ENCODE measurements around the gene JAZF1. TPM values are rescaled to one million over a fixed set of nuclear protein-coding genes. Genes with fewer than 3 reads are reported as not detected.

JAZF1 gene
- total RNA-seq, 1 donor from 2014 or later = 29.4 TPM

DNA sequence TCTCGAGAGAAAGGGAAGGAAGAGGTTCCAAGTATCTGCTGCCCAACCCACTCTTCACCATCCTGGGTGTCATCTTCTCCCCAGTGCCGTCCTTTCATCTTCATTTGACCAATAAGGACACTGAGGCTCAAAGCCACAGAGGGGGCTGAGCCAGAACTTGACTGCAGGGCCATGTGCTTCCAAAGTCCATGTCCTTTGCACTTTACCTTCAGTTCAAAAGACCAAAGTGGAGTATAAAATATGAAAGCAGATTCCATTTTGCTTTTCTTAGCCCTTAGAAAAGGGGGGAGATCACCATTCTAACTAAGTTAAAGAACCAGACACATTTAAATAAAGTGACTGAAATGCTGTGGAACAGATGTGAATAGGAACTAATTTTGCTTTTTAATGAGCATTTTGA, 56.2 kb downstream of the JAZF1 start:
- H3K27me3 ChIP-seq (ENCODE audit: low read depth) = no peaks in the 10 kb centered on the region
- no peaks in the 10 kb centered on the region for H3K9me3 ChIP-seq (replicated peaks)
- TF ChIP-seq, protein P1, sequence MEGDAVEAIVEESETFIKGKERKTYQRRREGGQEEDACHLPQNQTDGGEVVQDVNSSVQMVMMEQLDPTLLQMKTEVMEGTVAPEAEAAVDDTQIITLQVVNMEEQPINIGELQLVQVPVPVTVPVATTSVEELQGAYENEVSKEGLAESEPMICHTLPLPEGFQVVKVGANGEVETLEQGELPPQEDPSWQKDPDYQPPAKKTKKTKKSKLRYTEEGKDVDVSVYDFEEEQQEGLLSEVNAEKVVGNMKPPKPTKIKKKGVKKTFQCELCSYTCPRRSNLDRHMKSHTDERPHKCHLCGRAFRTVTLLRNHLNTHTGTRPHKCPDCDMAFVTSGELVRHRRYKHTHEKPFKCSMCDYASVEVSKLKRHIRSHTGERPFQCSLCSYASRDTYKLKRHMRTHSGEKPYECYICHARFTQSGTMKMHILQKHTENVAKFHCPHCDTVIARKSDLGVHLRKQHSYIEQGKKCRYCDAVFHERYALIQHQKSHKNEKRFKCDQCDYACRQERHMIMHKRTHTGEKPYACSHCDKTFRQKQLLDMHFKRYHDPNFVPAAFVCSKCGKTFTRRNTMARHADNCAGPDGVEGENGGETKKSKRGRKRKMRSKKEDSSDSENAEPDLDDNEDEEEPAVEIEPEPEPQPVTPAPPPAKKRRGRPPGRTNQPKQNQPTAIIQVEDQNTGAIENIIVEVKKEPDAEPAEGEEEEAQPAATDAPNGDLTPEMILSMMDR (IDR thresholded peaks at IDR 0.05; ENCODE audit: borderline replicate concordance) = no peak
- H3K36me3 ChIP-seq = no peaks in the 10 kb centered on the region
- no peak for DNase-seq
- peaks cover 65% of the 10 kb centered on the region for H3K4me1 ChIP-seq
- no peak overlapping the region for H3K4me3 ChIP-seq
- intact Hi-C loops (cut with micrococcal nuclease) = no loop called here
- no peak overlapping the region for H3K27ac ChIP-seq (replicated peaks)

DNA sequence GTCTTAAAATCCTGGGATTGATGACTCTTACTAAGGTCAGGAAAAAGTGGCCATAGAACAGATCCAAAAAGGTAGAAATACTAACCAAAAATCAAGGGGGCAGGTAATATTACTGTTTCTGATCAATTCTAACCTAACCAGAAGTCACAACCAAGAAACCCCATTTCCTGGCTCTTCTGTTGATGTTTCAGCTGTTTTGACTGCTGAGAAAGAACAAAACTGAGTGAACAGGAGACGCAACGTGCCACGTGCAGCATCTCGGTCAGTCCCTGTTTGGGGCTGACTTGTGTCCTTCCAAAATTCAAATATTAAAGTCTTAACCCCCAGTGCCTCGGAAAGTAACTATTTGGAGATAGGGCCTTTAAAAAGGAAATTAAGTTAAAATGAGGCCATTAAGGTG, 56.8 kb downstream of the JAZF1 start:
- Histone ChIP-seq H3K27ac (replicated peaks) (no peak overlapping the region), H3K9me3 (replicated peaks) (no peaks in the 10 kb centered on the region), H3K4me3 (no peak overlapping the region), H3K4me1 (peaks cover 62% of the 10 kb centered on the region), H3K36me3 (no peaks in the 10 kb centered on the region), H3K27me3 (ENCODE audit: low read depth) (no peaks in the 10 kb centered on the region)
- intact Hi-C loops (cut with micrococcal nuclease) = no loop called here
- TF ChIP-seq, protein P1 (IDR thresholded peaks at IDR 0.05; ENCODE audit: borderline replicate concordance) = no peak
- no peak for DNase-seq

DNA sequence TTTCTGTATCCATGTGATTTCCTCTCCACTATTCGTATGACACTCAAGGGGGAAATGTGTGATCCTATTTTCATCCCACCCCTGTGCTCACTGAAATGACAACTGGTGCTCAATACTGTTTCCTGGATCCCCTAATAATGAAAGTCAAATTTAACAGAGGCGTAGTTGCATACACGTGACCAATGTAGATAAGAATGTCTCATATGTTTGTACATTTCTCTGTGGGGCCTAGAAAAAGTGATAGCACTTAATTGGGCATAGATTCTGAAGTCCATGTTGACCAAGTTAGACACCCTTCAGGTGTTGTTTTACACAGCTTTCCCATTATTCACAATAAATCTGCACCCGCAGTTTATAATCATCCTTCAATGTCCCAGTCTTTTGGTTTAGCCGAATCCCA, 59.1 kb downstream of the JAZF1 start:
- Histone ChIP-seq H3K27me3 (ENCODE audit: low read depth) (no peaks in the 10 kb centered on the region), H3K9me3 (replicated peaks) (no peaks in the 10 kb centered on the region), H3K4me3 (no peak overlapping the region), H3K4me1 (peaks cover 45% of the 10 kb centered on the region), H3K27ac (replicated peaks) (no peak overlapping the region), H3K36me3 (no peaks in the 10 kb centered on the region)
- TF ChIP-seq, protein P1 (IDR thresholded peaks at IDR 0.05; ENCODE audit: borderline replicate concordance) = no peak
- intact Hi-C loops (cut with micrococcal nuclease) = no loop called here
- DNase-seq = no peak

DNA sequence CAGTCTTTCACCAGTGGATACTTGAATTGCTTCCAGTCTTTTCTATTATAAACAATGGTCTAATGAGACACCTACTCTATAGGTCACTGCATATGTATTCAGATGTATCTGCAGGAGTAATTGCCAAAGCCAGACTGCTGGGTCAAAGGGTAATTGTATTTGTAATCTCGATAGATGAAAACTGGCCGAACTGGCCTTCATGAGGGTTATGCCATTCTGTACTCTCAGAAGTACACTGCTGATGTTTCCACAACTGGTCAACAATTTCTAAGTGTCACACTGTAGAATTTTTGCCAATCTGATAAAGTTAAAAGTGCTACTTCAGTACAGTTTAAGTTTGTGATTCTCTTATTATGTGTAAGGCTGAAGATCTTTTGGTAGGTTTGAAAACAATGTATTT, 64.6 kb downstream of the JAZF1 start:
- peak overlapping the region; percentile 63 for H3K27ac ChIP-seq (replicated peaks)
- H3K4me1 ChIP-seq = peaks cover 48% of the 10 kb centered on the region
- no peak overlapping the region for H3K4me3 ChIP-seq
- H3K9me3 ChIP-seq (replicated peaks) = no peaks in the 10 kb centered on the region
- no peaks in the 10 kb centered on the region for H3K27me3 ChIP-seq (ENCODE audit: low read depth)
- H3K36me3 ChIP-seq = no peaks in the 10 kb centered on the region
- intact Hi-C loops (cut with micrococcal nuclease) = no loop called here
- TF ChIP-seq, protein P1 (IDR thresholded peaks at IDR 0.05; ENCODE audit: borderline replicate concordance) = no peak
- DNase-seq = no peak

DNA sequence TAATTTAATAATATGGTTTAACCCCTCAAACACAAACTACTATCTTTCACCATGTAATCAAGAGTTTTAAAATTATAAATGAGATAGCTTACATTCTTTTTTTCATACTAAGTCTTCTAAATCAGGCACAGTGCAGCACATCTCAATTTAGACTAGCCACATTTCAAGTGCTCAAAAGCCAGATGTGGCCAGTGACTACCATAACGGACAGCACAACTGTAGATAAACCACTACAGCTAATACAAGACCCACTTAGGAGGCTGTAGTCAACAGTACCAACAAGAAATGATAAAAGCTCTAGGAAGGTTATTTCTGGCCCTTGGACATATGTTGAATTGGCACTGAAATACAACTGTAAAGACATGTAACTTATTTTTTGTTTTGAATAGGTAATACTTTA, 65.3 kb downstream of the JAZF1 start:
- Histone ChIP-seq H3K9me3 (replicated peaks) (no peaks in the 10 kb centered on the region), H3K4me3 (no peak overlapping the region), H3K4me1 (peaks cover 48% of the 10 kb centered on the region), H3K27me3 (ENCODE audit: low read depth) (no peaks in the 10 kb centered on the region), H3K27ac (replicated peaks) (peak overlapping the region; percentile 63), H3K36me3 (no peaks in the 10 kb centered on the region)
- TF ChIP-seq, protein P1 (IDR thresholded peaks at IDR 0.05; ENCODE audit: borderline replicate concordance) = no peak
- intact Hi-C loops (cut with micrococcal nuclease) = no loop called here
- no peak for DNase-seq

DNA sequence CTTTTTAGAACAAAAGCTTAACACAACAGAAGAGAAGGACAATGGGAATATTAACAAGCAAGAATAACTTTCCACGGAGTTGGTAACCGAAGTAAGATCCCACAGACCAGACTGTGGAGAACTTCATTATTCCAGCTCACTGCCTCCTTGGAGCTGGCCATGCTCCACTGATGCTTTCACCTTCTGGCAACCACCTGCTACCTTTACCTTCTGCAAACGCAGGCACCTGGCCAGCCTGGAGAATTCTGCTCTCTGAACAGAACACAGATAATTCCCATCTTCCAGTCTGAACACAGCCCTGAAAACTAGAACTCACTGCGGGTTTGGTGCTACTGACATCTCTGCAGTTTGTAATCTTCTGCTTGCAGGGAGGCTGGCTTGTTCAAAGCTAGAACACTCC, 66.5 kb downstream of the JAZF1 start:
- intact Hi-C loops (cut with micrococcal nuclease) = no loop called here
- TF ChIP-seq, protein P1 (IDR thresholded peaks at IDR 0.05; ENCODE audit: borderline replicate concordance) = no peak
- Histone ChIP-seq H3K4me3 (no peak overlapping the region), H3K27ac (replicated peaks) (peak overlapping the region; percentile 63), H3K9me3 (replicated peaks) (no peaks in the 10 kb centered on the region), H3K27me3 (ENCODE audit: low read depth) (no peaks in the 10 kb centered on the region), H3K4me1 (peaks cover 36% of the 10 kb centered on the region), H3K36me3 (no peaks in the 10 kb centered on the region)
- no peak for DNase-seq

Measured in left ventricle myocardium inferior (tissue), 1 donor.